Jurkat, Clone E6-1 (cell line): ENCODE measurements around the gene BCAR1.
"Not testable (repeated sequence)": the region's sequence is repeated elsewhere in the genome, so short reads cannot be mapped to it uniquely, and the experiment has no call there.

ENCODE experiments used
- DNase-seq: peaks from one replicate; pipeline ENCODE4 v3.0.0-alpha.2; 2011; ENCODE audit warnings: low read depth, low spot score
- H3K4me3 ChIP-seq: 2 replicates; pipeline ENCODE4 v1.5.1; 2011; ENCODE audit warnings: mild to moderate bottlenecking, low read length, control low read depth, moderate library complexity

The BCAR1 gene

GRCh38 chr16:75244844-75245758 is 6.3 kb downstream of the BCAR1 start:
- no peak overlapping the region for H3K4me3 ChIP-seq
- no peak for DNase-seq

GRCh38 chr16:75244225-75244809 is 7.1 kb downstream of the BCAR1 start:
- no peak for DNase-seq
- H3K4me3 ChIP-seq = no peak overlapping the region

- no peak overlapping the region for H3K4me3 ChIP-seq
- no peak for DNase-seq
These were observed 7.7 kb downstream of the BCAR1 start for GRCh38 chr16:75243667-75244224.

- not testable (repeated sequence) for H3K4me3 ChIP-seq, DNase-seq
These were observed 8.9 kb downstream of the BCAR1 start for GRCh38 chr16:75242436-75243078.

- H3K4me3 ChIP-seq = no peak overlapping the region
- DNase-seq = no peak
These were observed 9.5 kb downstream of the BCAR1 start for GRCh38 chr16:75241955-75242354.

- DNase-seq = no peak
- H3K4me3 ChIP-seq = no peak overlapping the region
These were observed 10.0 kb downstream of the BCAR1 start for GRCh38 chr16:75241412-75241811.

GRCh38 chr16:75240633-75241032 is 10.8 kb downstream of the BCAR1 start:
- not testable (repeated sequence) for H3K4me3 ChIP-seq, DNase-seq

- DNase-seq = no peak
- H3K4me3 ChIP-seq = no peak overlapping the region
These were observed 11.8 kb downstream of the BCAR1 start for GRCh38 chr16:75239542-75240122.

GRCh38 chr16:75238853-75239541 is 12.4 kb downstream of the BCAR1 start:
- no peak overlapping the region for H3K4me3 ChIP-seq
- no peak for DNase-seq

- H3K4me3 ChIP-seq = no peak overlapping the region
- DNase-seq = no peak
These were observed 13.1 kb downstream of the BCAR1 start for GRCh38 chr16:75238132-75238852.

GRCh38 chr16:75237398-75238131 is 13.9 kb downstream of the BCAR1 start:
- DNase-seq = no peak
- H3K4me3 ChIP-seq = no peak overlapping the region

- no peak for DNase-seq
- no peak overlapping the region for H3K4me3 ChIP-seq
These were observed 14.6 kb downstream of the BCAR1 start for GRCh38 chr16:75236736-75237397.

- no peak for DNase-seq
- H3K4me3 ChIP-seq = no peak overlapping the region
These were observed 15.2 kb downstream of the BCAR1 start for GRCh38 chr16:75236232-75236631.

- no peak overlapping the region for H3K4me3 ChIP-seq
- no peak for DNase-seq
These were observed 15.7 kb downstream of the BCAR1 start for GRCh38 chr16:75235721-75236193.

- DNase-seq = no peak
- H3K4me3 ChIP-seq = no peak overlapping the region
These were observed 16.3 kb downstream of the BCAR1 start for GRCh38 chr16:75234856-75235696.

GRCh38 chr16:75233611-75233938 is 17.8 kb downstream of the BCAR1 start:
- H3K4me3 ChIP-seq = no peak overlapping the region
- no peak for DNase-seq
